ENCODE results near the gene OPRL1. TPM values are rescaled to one million over a fixed set of nuclear protein-coding genes. Genes with fewer than 3 reads are reported as not detected.

Gene OPRL1
- total and polyA plus RNA-seq, 2 of the 8 experiments (the other 6 are each of a cell fraction or from before 2014, with no cell fraction given): 0.63 to 0.98 TPM

DNA sequence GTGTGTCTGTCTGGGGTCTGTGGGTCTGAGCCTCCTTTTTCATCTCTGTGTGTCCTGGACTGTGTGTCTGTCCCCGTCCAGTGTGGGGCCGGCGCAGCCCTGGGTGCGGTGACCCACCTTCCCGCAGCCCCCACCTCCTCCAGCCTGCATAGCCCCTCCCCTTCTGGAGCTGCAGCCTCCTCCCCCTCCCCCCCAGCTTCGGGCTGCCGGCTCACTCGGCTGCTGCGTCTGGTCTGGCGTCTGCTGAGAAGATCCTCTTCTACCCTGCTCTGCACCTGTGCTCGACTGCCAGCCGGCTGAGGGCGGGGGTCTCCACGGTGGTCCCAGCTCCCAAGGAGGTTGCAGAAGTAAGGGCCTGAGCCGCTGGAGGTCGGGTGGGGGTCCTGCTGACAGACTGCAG, 11.9 kb downstream of the OPRL1 start (continued):
- TF ChIP-seq SRF (IDR thresholded peaks at IDR 0.05; ENCODE audit: low read depth, low read length) (no peak), POLR2A (IDR thresholded peaks at IDR 0.05; ENCODE audit: control extremely low read depth in 1 of 2, low read depth in 2 of 2, low read length in 2 of 2) (no peak), SIRT6 (IDR thresholded peaks at IDR 0.05; ENCODE audit: low read length) (no peak), SIN3A (conservative IDR thresholded peaks at IDR 0.05 in 1 of 2, IDR thresholded peaks at IDR 0.05 in 1 of 2; ENCODE audit: low read depth in 1 of 2, low read length in 2 of 2) (no peak), HDAC2 (IDR thresholded peaks at IDR 0.05; ENCODE audit: borderline replicate concordance in 1 of 2, low read depth in 2 of 2, low read length in 2 of 2) (no peak), FOSL1 (IDR thresholded peaks at IDR 0.05; ENCODE audit: insufficient read depth, low read depth, low read length) (no peak)
